ENCODE results near the gene TLR9. TPM values are rescaled to one million over a fixed set of nuclear protein-coding genes. Genes with fewer than 3 reads are reported as not detected.
"Not testable (repeated sequence)": the region's sequence is repeated elsewhere in the genome, so short reads cannot be mapped to it uniquely, and the experiment has no call there.

The TLR9 gene, protein sequence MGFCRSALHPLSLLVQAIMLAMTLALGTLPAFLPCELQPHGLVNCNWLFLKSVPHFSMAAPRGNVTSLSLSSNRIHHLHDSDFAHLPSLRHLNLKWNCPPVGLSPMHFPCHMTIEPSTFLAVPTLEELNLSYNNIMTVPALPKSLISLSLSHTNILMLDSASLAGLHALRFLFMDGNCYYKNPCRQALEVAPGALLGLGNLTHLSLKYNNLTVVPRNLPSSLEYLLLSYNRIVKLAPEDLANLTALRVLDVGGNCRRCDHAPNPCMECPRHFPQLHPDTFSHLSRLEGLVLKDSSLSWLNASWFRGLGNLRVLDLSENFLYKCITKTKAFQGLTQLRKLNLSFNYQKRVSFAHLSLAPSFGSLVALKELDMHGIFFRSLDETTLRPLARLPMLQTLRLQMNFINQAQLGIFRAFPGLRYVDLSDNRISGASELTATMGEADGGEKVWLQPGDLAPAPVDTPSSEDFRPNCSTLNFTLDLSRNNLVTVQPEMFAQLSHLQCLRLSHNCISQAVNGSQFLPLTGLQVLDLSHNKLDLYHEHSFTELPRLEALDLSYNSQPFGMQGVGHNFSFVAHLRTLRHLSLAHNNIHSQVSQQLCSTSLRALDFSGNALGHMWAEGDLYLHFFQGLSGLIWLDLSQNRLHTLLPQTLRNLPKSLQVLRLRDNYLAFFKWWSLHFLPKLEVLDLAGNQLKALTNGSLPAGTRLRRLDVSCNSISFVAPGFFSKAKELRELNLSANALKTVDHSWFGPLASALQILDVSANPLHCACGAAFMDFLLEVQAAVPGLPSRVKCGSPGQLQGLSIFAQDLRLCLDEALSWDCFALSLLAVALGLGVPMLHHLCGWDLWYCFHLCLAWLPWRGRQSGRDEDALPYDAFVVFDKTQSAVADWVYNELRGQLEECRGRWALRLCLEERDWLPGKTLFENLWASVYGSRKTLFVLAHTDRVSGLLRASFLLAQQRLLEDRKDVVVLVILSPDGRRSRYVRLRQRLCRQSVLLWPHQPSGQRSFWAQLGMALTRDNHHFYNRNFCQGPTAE
- not detected for polyA plus RNA-seq

GRCh38 chr3:52225452-52226228 is at the start of gene TLR9:
Gene TLR9, minus strand, starts transcription at chr3:52225645. Its CDS starts 116 bp downstream, at chr3:52225529.
- Mint-ChIP-seq H3K9me3 (no peaks in the 10 kb centered on the region), H3K27me3 (ENCODE audit: low read depth in 3 of 3) (peaks cover 0 to 1% (median 0%) of the 10 kb centered on the region in 3 donors), H3K27ac (peak within 1 kb of the TSS in 5 of 6 donors; percentile 21 to 65 (median 45)), H3K4me1 (peaks cover 1 to 3% of the 10 kb centered on the region in 2 donors), H3K4me3 (no peak within 1 kb of the TSS), H3K36me3 (peaks cover 0 to 3% (median 0%) of the 10 kb centered on the region in 3 donors)
- DNase-seq: no peak

DNA sequence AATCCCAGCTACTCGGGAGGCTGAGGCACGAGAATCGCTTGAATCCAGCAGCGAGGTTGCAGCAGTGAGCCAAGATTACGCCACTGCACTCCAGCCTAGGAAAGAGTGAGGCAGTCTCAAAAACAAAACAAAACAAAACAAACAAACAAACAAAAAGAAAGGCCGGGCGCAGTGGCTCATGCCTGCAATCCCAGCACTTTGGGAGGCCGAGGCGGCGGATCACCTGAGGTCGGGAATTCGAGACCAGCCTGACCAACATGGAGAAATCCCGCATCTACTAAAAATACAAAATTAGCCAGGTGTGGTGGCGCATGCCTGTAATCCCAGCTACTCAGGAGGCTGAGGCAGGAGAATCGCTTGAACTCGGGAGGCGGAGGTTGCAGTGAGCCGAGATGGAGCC is 49.3 kb upstream of the TLR9 start:
- Mint-ChIP-seq H3K4me3 (peak overlapping the region; percentile 36 to 98 (median 93)), H3K36me3 (peaks cover 0 to 13% (median 5%) of the 10 kb centered on the region in 3 donors), H3K27me3 (ENCODE audit: low read depth in 3 of 3) (peaks cover 7 to 28% (median 18%) of the 10 kb centered on the region in 3 donors), H3K4me1 (peaks cover 87 to 92% of the 10 kb centered on the region in 2 donors), H3K27ac (peak overlapping the region in 5 of 6 donors; percentile 53 to 99 (median 95))
- not testable (repeated sequence) for DNase-seq, H3K9me3 Mint-ChIP-seq

- Mint-ChIP-seq H3K4me1 (peaks cover 78 to 89% of the 10 kb centered on the region in 2 donors), H3K27me3 (ENCODE audit: low read depth in 3 of 3) (peaks cover 0 to 10% (median 6%) of the 10 kb centered on the region in 3 donors), H3K4me3 (peak overlapping the region in 4 of 5 donors; percentile 12 to 50 (median 30)), H3K36me3 (peaks cover 5 to 18% (median 10%) of the 10 kb centered on the region in 3 donors), H3K27ac (peak overlapping the region; percentile 58 to 99 (median 88)), H3K9me3 (no peaks in the 10 kb centered on the region)
- no peak for DNase-seq
Observed at GRCh38 chr3:52272831-52273230, 47.4 kb upstream of the TLR9 start.

DNA sequence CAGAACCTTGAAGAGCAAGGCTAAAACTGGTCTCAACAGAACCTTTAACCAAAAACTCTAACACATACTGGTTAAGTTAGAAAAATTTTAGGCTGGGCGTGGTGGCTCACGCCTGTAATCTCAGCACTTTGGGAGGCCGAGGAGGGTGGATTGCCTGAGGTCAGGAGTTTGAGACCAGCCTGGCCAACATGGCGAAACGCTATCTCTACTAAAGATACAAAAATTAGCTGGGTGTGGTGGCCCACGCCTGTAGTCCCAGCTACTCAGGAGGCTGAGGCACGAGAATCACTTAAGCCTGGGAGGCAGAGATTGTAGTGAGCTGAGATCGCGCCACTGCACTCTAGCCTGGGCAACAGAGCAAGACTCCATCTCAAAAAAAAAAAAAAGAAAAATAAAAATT is 46.7 kb upstream of the TLR9 start:
- peaks cover 78 to 90% of the 10 kb centered on the region in 2 donors for H3K4me1 Mint-ChIP-seq
- not testable (repeated sequence) for DNase-seq; H3K27me3 Mint-ChIP-seq (ENCODE audit: low read depth in 3 of 3); H3K9me3 Mint-ChIP-seq
- H3K36me3 Mint-ChIP-seq: peaks cover 5 to 24% (median 12%) of the 10 kb centered on the region in 3 donors
- H3K27ac Mint-ChIP-seq: peak overlapping the region; percentile 90 to 99 (median 94)
- H3K4me3 Mint-ChIP-seq: peak overlapping the region; percentile 71 to 91 (median 75)

- no peak for DNase-seq
- H3K27me3 Mint-ChIP-seq (ENCODE audit: low read depth in 3 of 3): peaks cover 0 to 2% (median 0%) of the 10 kb centered on the region in 3 donors
- H3K4me1 Mint-ChIP-seq: peaks cover 66 to 86% of the 10 kb centered on the region in 2 donors
- no peaks in the 10 kb centered on the region for H3K9me3 Mint-ChIP-seq
- peaks cover 8 to 32% (median 13%) of the 10 kb centered on the region in 3 donors for H3K36me3 Mint-ChIP-seq
- peak overlapping the region; percentile 90 to 99 (median 94) for H3K27ac Mint-ChIP-seq
- peak overlapping the region; percentile 37 to 91 (median 74) for H3K4me3 Mint-ChIP-seq
Observed at GRCh38 chr3:52270252-52270754, 44.9 kb upstream of the TLR9 start.

DNA sequence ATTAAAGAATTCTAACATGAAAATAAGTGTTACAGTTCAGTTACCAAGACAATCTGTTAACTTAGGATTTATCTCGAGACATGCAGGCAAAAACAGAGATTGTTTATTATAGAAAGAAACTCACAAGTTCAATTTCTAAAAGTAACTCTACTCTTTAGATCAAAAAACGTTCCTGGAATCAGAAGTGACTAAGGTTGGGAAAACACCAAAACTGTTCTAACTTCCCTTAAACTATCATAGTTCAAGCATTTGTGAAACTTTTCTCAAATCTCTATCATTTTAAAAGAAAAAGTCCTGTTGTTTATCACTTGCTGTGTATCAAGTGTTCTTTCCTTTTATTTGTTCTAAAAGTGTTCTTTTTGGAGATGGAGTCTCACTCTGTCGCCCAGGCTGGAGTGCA is 44.3 kb upstream of the TLR9 start:
- peaks cover 62 to 81% of the 10 kb centered on the region in 2 donors for H3K4me1 Mint-ChIP-seq
- H3K27ac Mint-ChIP-seq: peak overlapping the region; percentile 90 to 99 (median 94)
- no peaks in the 10 kb centered on the region for H3K9me3 Mint-ChIP-seq
- H3K27me3 Mint-ChIP-seq (ENCODE audit: low read depth in 3 of 3): peaks cover 0 to 2% (median 0%) of the 10 kb centered on the region in 3 donors
- peaks cover 9 to 32% (median 13%) of the 10 kb centered on the region in 3 donors for H3K36me3 Mint-ChIP-seq
- H3K4me3 Mint-ChIP-seq: peak overlapping the region in 2 of 5 donors; percentile 37 to 91
- no peak for DNase-seq

GRCh38 chr3:52268036-52268435 is 42.6 kb upstream of the TLR9 start:
- peaks cover 23 to 44% (median 29%) of the 10 kb centered on the region in 3 donors for H3K36me3 Mint-ChIP-seq

DNA sequence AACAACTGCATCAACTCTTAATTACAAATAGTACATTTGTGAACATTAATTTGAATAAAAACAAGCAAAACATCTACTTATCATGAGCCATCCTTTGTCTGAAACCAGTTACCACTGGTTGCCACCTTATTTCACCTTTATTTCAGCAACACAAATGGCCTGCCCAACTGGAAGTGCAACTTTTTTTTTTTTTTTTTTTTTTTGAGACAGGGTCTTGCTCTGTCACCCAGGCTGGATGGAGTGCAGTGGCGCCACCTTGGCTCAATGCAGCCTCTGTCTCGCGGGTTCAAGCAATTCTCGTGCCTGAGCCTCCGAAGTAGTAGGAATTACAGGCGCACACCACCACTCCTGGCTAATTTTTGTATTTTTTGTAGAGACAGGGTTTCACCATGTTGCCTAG is 39.9 kb upstream of the TLR9 start:
- DNase-seq: no peak
- H3K9me3 Mint-ChIP-seq: no peaks in the 10 kb centered on the region
- peaks cover 47 to 75% of the 10 kb centered on the region in 2 donors for H3K4me1 Mint-ChIP-seq
- H3K27me3 Mint-ChIP-seq (ENCODE audit: low read depth in 3 of 3): no peaks in the 10 kb centered on the region
- H3K36me3 Mint-ChIP-seq: peaks cover 32 to 55% (median 35%) of the 10 kb centered on the region in 3 donors
- H3K27ac Mint-ChIP-seq: peak overlapping the region in 1 of 6 donors; percentile 62
- H3K4me3 Mint-ChIP-seq: no peak overlapping the region

More at GRCh38 chr3:52268036-52268435, 42.6 kb upstream of the TLR9 start:
- DNase-seq: no peak
- no peak overlapping the region for H3K4me3 Mint-ChIP-seq
- H3K4me1 Mint-ChIP-seq: peaks cover 58 to 80% of the 10 kb centered on the region in 2 donors
- H3K9me3 Mint-ChIP-seq: no peaks in the 10 kb centered on the region
- H3K27me3 Mint-ChIP-seq (ENCODE audit: low read depth in 3 of 3): no peaks in the 10 kb centered on the region
- peak overlapping the region; percentile 37 to 86 (median 64) for H3K27ac Mint-ChIP-seq

GRCh38 chr3:52262447-52262846 is 37.0 kb upstream of the TLR9 start:
- Mint-ChIP-seq H3K27ac (peak overlapping the region in 2 of 6 donors; percentile 52 to 63), H3K36me3 (peaks cover 41 to 73% (median 46%) of the 10 kb centered on the region in 3 donors), H3K27me3 (ENCODE audit: low read depth in 3 of 3) (peaks cover 0 to 2% (median 0%) of the 10 kb centered on the region in 3 donors), H3K9me3 (no peaks in the 10 kb centered on the region), H3K4me3 (no peak overlapping the region), H3K4me1 (peaks cover 36 to 70% of the 10 kb centered on the region in 2 donors)
- DNase-seq: no peak

GRCh38 chr3:52259448-52259847 is 34.0 kb upstream of the TLR9 start:
- peaks cover 42 to 77% (median 55%) of the 10 kb centered on the region in 3 donors for H3K36me3 Mint-ChIP-seq
- no peaks in the 10 kb centered on the region for H3K9me3 Mint-ChIP-seq
- H3K4me3 Mint-ChIP-seq: no peak overlapping the region
- peaks cover 51 to 80% of the 10 kb centered on the region in 2 donors for H3K4me1 Mint-ChIP-seq
- H3K27ac Mint-ChIP-seq: peak overlapping the region in 3 of 6 donors; percentile 48 to 82 (median 60)
- peaks cover 0 to 2% (median 2%) of the 10 kb centered on the region in 3 donors for H3K27me3 Mint-ChIP-seq (ENCODE audit: low read depth in 3 of 3)
- DNase-seq: no peak

DNA sequence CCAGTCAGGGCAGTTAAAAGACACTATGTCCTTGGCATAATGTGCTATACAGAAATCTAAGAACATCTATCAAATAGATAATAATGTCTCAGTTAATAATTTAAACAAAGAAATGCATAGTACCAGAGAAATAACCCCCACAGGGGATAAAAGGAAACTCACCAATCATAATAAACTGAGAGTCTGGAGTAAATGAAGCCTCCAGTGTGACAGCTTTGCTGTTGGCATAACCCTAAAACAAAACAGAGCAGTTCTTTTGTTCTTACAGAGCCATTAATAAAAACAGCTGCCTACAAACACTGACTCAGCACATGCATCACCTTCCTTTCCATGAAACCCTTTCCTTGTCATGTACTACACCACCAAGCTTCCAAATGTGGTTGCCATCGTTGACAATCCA is 33.6 kb upstream of the TLR9 start:
- H3K4me1 Mint-ChIP-seq: peaks cover 51 to 80% of the 10 kb centered on the region in 2 donors
- H3K4me3 Mint-ChIP-seq: no peak overlapping the region
- H3K36me3 Mint-ChIP-seq: peaks cover 39 to 73% (median 54%) of the 10 kb centered on the region in 3 donors
- H3K9me3 Mint-ChIP-seq: no peaks in the 10 kb centered on the region
- peaks cover 0 to 5% (median 2%) of the 10 kb centered on the region in 3 donors for H3K27me3 Mint-ChIP-seq (ENCODE audit: low read depth in 3 of 3)
- peak overlapping the region in 4 of 6 donors; percentile 43 to 85 (median 71) for H3K27ac Mint-ChIP-seq
- DNase-seq: no peak

DNA sequence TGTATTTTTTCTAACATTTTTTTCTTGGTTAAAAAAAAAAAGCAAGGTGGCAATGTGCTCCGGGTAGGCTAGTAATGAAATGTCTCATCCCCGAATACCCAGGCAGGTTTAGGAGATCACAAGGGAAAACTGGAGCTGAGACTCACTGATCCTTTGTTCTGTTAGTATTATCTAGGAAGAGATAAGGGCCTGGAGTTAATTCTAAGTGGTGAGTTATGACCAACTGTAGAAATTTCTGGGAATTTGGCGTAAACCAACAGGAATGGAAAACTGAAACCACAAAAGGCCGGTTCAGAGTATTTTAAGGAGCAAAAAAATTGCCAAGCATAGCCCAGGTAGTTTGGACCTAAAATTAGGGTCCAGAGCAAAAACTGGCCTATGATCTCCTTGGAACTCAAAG is 32.5 kb upstream of the TLR9 start:
- Mint-ChIP-seq H3K27me3 (ENCODE audit: low read depth in 3 of 3) (peaks cover 7 to 14% (median 13%) of the 10 kb centered on the region in 3 donors), H3K36me3 (peaks cover 33 to 69% (median 49%) of the 10 kb centered on the region in 3 donors), H3K9me3 (no peaks in the 10 kb centered on the region), H3K27ac (peak overlapping the region in 3 of 6 donors; percentile 5 to 82 (median 43)), H3K4me3 (no peak overlapping the region), H3K4me1 (peaks cover 54 to 80% of the 10 kb centered on the region in 2 donors)
- DNase-seq: no peak

All from immature natural killer cell (primary cell).